GM12878 (cell line): ENCODE results near the gene CCNA2.

Experiments used
- BHLHE40 ChIP-seq, 2 experiments: fragments of 450-650 bp in 1 of 2; IDR thresholded peaks; 2 replicates each; pipeline ENCODE4 v1.6.1; 2011 to 2017; ENCODE audit warnings: low read depth in 2 of 2, borderline replicate concordance in 1 of 2, improper control_type of control experiment in 1 of 2, low read length in 1 of 2, mild to moderate bottlenecking in 1 of 2
- CBX3 ChIP-seq: fragments of 200-600 bp; sonication (generic); IDR thresholded peaks from 2 replicates; pipeline ENCODE4 v1.6.1; 2016; ENCODE audit warnings: low read depth, borderline replicate concordance
- EED ChIP-seq: sonication (generic); IDR thresholded peaks from 2 replicates; pipeline ENCODE4 v1.6.1; 2016; ENCODE audit warnings: antibody characterized with exemption, low read depth
- MYC ChIP-seq: IDR thresholded peaks from 2 replicates; pipeline ENCODE4 v1.6.1; 2011; ENCODE audit warnings: mild to moderate bottlenecking, low read length, moderate library complexity, inconsistent platforms; ENCODE audit not compliant: insufficient read depth, insufficient replicate concordance, insufficient read length, severe bottlenecking
- NFYA ChIP-seq: IDR thresholded peaks from 2 replicates; pipeline ENCODE4 v1.6.1; 2011; ENCODE audit warnings: low read depth, mild to moderate bottlenecking, low read length, improper control_type of control experiment, borderline replicate concordance
- POLR2A ChIP-seq: IDR thresholded peaks from 2 replicates; pipeline ENCODE4 v1.6.1; 2011; ENCODE audit warnings: low read depth, mild to moderate bottlenecking, low read length
- POLR2AphosphoS2 ChIP-seq: IDR thresholded peaks from 2 replicates; pipeline ENCODE4 v1.6.1; 2011; ENCODE audit warnings: low read depth, mild to moderate bottlenecking, low read length, improper control_type of control experiment, moderate library complexity
- RFX5 ChIP-seq: IDR thresholded peaks from 2 replicates; pipeline ENCODE4 v1.6.1; 2011; ENCODE audit warnings: low read depth, low read length, improper control_type of control experiment
- SIX5 ChIP-seq: IDR thresholded peaks from 2 replicates; pipeline ENCODE4 v1.6.1; 2011; ENCODE audit warnings: mild to moderate bottlenecking, low read depth, low read length, moderate library complexity; ENCODE audit not compliant: severe bottlenecking
- SP1 ChIP-seq: IDR thresholded peaks from one replicate; pipeline ENCODE4 v1.6.1; 2011; ENCODE audit warnings: low read depth, low read length
- TF ChIP-seq, protein P1 (sequence below), 3 experiments: IDR thresholded peaks in 2 of 3; conservative IDR thresholded peaks in 1 of 3; 2 replicates each; pipeline ENCODE4 v1.5.1; 2011; ENCODE audit warnings: low read depth in 3 of 3, low read length in 3 of 3, mild to moderate bottlenecking in 3 of 3, control low read depth in 2 of 3, moderate library complexity in 2 of 3, inconsistent platforms in 1 of 3, mixed read lengths in 1 of 3; ENCODE audit not compliant: control insufficient read depth in 2 of 3, insufficient read depth in 1 of 3; ENCODE audit errors: extremely low read depth in 1 of 3

DNA sequence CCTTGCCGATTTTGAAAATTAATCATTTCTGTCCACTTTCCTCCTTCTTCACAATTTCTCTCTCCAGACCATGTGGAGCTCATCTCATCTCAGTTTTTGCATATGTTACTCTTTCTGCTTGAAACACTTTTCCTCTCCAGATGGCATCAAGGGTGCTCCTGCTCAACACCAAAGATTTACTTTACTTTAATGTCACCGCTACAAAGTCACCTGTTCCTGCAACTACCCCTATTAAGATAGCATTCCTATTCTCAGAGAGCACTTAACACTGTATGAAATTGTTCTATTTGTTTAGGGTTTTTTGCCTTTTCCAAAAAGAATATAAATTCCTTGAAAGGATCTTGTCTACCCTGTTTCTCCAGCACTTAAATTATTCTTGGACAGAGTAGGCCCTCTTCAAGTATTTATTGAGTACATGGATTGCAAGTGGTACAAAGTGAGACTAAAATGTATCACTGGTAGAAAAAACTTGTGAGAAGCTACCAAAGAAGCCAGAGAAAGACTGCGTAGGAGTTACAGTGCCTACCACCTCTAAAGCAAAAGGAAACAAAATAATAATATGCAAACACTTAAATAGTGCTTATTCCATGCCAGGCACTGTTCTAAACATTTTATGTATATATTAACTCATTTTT is 23.7 kb downstream of the CCNA2 start:
- TF ChIP-seq POLR2A (no peak), NFYA (no peak), MYC (no peak), CBX3 (no peak), SIX5 (no peak), EED (no peak), SP1 (no peak), BHLHE40 (IDR thresholded peaks at IDR 0.05; ENCODE audit: borderline replicate concordance in 1 of 2, low read depth in 2 of 2, low read length in 1 of 2) (no peak), POLR2AphosphoS2 (no peak), RFX5 (no peak)
- TF ChIP-seq, protein P1, sequence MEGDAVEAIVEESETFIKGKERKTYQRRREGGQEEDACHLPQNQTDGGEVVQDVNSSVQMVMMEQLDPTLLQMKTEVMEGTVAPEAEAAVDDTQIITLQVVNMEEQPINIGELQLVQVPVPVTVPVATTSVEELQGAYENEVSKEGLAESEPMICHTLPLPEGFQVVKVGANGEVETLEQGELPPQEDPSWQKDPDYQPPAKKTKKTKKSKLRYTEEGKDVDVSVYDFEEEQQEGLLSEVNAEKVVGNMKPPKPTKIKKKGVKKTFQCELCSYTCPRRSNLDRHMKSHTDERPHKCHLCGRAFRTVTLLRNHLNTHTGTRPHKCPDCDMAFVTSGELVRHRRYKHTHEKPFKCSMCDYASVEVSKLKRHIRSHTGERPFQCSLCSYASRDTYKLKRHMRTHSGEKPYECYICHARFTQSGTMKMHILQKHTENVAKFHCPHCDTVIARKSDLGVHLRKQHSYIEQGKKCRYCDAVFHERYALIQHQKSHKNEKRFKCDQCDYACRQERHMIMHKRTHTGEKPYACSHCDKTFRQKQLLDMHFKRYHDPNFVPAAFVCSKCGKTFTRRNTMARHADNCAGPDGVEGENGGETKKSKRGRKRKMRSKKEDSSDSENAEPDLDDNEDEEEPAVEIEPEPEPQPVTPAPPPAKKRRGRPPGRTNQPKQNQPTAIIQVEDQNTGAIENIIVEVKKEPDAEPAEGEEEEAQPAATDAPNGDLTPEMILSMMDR (IDR thresholded peaks at IDR 0.05 in 2 of 3, conservative IDR thresholded peaks at IDR 0.05 in 1 of 3; ENCODE audit: control insufficient read depth in 2 of 3, extremely low read depth in 1 of 3, insufficient read depth in 1 of 3, low read depth in 3 of 3, low read length in 3 of 3): no peak
